ENCODE data around the gene HS1BP3. TPM values are rescaled to one million over a fixed set of nuclear protein-coding genes. Genes with fewer than 3 reads are reported as not detected.

Gene HS1BP3
- total and polyA plus RNA-seq, 2 of the 13 experiments (the other 11 are each of a cell fraction or from before 2014, with no cell fraction given), result 15.2 to 22.0 TPM

DNA sequence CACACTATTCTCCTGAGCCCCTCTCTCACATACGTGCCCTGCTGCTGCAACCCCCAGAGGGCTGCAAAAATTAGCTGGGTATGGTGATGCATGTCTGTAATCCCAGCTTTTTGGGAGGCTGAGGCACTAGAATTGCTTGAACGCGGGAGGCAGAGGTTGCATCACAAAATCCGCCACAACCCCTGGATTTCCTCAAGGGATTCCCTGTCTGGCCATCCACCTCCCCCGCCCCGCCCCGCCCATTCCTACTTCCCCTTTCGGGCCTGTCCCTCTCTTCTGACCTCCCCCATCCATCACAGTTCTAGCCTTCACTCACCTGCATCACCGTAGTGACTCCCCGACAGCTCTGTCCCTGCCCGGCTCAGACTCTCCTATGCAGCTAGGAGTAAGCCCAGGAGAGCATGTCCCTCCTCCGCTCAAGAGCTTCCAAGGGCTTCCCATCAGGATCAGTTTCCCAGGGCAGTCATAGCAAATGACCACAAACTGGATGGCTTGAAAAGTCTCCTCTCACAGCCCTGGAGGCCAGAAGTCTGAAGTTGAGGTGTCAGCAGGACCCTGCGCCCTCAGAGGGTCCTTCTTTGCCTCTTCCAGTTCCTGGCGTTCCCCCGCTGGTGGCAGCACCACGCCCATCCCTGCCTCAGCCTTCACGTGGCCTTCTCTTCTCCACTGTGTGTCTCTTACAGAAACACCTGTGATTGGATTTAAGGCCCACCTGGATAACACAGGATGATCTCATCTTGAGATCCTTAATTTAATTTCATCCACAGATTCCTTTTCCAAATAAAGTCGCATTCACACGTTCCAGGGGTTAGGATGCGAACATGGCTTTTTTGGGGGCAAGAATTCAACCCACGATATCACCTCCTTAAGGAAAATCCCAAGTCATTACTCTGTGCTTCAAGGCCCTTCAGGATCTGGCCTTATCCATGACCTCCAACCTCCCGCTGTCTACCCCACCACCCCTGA lies 58.5 kb downstream of the HS1BP3 start:
- no peak for FAIRE-seq
- Histone ChIP-seq H3K36me3 (replicated peaks in 1 of 2; ENCODE audit: control insufficient read depth in 1 of 2, insufficient read depth in 2 of 2, low read length in 2 of 2) (peaks cover 0 to 2% of the 10 kb centered on the region in 2 experiments; a peak in 3 of 5 replicates), H3K27ac (ENCODE audit: extremely low read length, insufficient read depth, low read length) (peak overlapping the region; percentile 93), H3K4me3 (replicated peaks in 1 of 3; ENCODE audit: insufficient read depth in 1 of 3, low read depth in 2 of 3, low read length in 3 of 3) (peak overlapping the region; percentile 31 to 72 (median 50)), H3K9ac (ENCODE audit: insufficient read depth, low read depth, low read length) (peak overlapping the region; percentile 91), H2AFZ (ENCODE audit: low read length) (no peak overlapping the region), H3K9me3 (ENCODE audit: low read length) (no peaks in the 10 kb centered on the region), H3K4me1 (ENCODE audit: insufficient read depth, low read length) (peaks cover 98% of the 10 kb centered on the region), H3K79me2 (ENCODE audit: insufficient read depth, low read length) (peaks cover 69% of the 10 kb centered on the region), H3K27me3 (ENCODE audit: control insufficient read depth in 1 of 2, insufficient read depth in 2 of 2, low read length in 2 of 2) (no peaks in the 10 kb centered on the region; a peak in 1 of 5 replicates), H4K20me1 (ENCODE audit: insufficient read depth, low read length) (no peaks in the 10 kb centered on the region), H3K4me2 (ENCODE audit: low read depth, low read length) (peak overlapping the region; percentile 93)
- BruUV-seq (replicated peaks), result TSS peak; percentile 70
- CTCF ChIA-PET (ENCODE audit: low intra/inter-chr PET ratio, low total read pairs), result interaction anchor here (1.2 to 2.0 kb wide), 4 partner anchors 12 to 149 kb away, joined by 4 to 6 read pairs (median 6); no protein-coding TSS in a partner anchor
- WGBS (ENCODE audit: low lambda C conversion rate), result 61% methylated on average over 22 of the region's 22 CpGs
- peak; percentile 11 for ATAC-seq
- POLR2A ChIA-PET, result interaction anchor here (0.6 to 36.8 kb wide), 30 partner anchors 6 to 196 kb away, joined by 3 to 1537 read pairs (median 6); partner anchors contain the start of gene RHOB
- in situ Hi-C loops (cut with HindIII; ENCODE audit: extremely low pct_ligation_motif_present, low pct_unique_long_range_greater_than_20kb) (loop anchor here (5.0 kb wide), 1 partner anchor 145 kb away; the partner anchor contains the start of gene RHOB), intact Hi-C loops (cut with micrococcal nuclease; ENCODE audit: unreplicated experiment) (loop anchor here (1.0 to 10.0 kb wide), 9 partner anchors 7 to 412 kb away; no protein-coding TSS in a partner anchor)
- DNase-seq (ENCODE audit: low spot score), result peak; percentile 67
- TF ChIP-seq MED1 (CRISPR knock-in tag; IDR thresholded peaks at IDR 0.05), result peak; percentile 63
- no peak for TF ChIP-seq NR2F2 (IDR thresholded peaks at IDR 0.05; ENCODE audit: borderline replicate concordance, low read depth)
- no peak for TF ChIP-seq MXD4 (CRISPR knock-in tag; IDR thresholded peaks at IDR 0.05)
- TF ChIP-seq, protein P1, sequence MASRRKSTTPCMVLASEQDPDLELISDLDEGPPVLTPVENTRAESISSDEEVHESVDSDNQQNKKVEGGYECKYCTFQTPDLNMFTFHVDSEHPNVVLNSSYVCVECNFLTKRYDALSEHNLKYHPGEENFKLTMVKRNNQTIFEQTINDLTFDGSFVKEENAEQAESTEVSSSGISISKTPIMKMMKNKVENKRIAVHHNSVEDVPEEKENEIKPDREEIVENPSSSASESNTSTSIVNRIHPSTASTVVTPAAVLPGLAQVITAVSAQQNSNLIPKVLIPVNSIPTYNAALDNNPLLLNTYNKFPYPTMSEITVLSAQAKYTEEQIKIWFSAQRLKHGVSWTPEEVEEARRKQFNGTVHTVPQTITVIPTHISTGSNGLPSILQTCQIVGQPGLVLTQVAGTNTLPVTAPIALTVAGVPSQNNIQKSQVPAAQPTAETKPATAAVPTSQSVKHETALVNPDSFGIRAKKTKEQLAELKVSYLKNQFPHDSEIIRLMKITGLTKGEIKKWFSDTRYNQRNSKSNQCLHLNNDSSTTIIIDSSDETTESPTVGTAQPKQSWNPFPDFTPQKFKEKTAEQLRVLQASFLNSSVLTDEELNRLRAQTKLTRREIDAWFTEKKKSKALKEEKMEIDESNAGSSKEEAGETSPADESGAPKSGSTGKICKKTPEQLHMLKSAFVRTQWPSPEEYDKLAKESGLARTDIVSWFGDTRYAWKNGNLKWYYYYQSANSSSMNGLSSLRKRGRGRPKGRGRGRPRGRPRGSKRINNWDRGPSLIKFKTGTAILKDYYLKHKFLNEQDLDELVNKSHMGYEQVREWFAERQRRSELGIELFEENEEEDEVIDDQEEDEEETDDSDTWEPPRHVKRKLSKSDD (CRISPR knock-in tag; IDR thresholded peaks at IDR 0.05; ENCODE audit: low read depth), result 0 out of 2 replicates have a peak, but pooled peaks have one; percentile 16
- TF ChIP-seq SIX1 (CRISPR knock-in tag; IDR thresholded peaks at IDR 0.05; ENCODE audit: borderline replicate concordance), result no peak
- TF ChIP-seq, protein P2, sequence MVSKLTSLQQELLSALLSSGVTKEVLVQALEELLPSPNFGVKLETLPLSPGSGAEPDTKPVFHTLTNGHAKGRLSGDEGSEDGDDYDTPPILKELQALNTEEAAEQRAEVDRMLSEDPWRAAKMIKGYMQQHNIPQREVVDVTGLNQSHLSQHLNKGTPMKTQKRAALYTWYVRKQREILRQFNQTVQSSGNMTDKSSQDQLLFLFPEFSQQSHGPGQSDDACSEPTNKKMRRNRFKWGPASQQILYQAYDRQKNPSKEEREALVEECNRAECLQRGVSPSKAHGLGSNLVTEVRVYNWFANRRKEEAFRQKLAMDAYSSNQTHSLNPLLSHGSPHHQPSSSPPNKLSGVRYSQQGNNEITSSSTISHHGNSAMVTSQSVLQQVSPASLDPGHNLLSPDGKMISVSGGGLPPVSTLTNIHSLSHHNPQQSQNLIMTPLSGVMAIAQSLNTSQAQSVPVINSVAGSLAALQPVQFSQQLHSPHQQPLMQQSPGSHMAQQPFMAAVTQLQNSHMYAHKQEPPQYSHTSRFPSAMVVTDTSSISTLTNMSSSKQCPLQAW (CRISPR knock-in tag; IDR thresholded peaks at IDR 0.05), result 0 out of 2 replicates have a peak, but pooled peaks have one; percentile 44
- TF ChIP-seq, protein P3, sequence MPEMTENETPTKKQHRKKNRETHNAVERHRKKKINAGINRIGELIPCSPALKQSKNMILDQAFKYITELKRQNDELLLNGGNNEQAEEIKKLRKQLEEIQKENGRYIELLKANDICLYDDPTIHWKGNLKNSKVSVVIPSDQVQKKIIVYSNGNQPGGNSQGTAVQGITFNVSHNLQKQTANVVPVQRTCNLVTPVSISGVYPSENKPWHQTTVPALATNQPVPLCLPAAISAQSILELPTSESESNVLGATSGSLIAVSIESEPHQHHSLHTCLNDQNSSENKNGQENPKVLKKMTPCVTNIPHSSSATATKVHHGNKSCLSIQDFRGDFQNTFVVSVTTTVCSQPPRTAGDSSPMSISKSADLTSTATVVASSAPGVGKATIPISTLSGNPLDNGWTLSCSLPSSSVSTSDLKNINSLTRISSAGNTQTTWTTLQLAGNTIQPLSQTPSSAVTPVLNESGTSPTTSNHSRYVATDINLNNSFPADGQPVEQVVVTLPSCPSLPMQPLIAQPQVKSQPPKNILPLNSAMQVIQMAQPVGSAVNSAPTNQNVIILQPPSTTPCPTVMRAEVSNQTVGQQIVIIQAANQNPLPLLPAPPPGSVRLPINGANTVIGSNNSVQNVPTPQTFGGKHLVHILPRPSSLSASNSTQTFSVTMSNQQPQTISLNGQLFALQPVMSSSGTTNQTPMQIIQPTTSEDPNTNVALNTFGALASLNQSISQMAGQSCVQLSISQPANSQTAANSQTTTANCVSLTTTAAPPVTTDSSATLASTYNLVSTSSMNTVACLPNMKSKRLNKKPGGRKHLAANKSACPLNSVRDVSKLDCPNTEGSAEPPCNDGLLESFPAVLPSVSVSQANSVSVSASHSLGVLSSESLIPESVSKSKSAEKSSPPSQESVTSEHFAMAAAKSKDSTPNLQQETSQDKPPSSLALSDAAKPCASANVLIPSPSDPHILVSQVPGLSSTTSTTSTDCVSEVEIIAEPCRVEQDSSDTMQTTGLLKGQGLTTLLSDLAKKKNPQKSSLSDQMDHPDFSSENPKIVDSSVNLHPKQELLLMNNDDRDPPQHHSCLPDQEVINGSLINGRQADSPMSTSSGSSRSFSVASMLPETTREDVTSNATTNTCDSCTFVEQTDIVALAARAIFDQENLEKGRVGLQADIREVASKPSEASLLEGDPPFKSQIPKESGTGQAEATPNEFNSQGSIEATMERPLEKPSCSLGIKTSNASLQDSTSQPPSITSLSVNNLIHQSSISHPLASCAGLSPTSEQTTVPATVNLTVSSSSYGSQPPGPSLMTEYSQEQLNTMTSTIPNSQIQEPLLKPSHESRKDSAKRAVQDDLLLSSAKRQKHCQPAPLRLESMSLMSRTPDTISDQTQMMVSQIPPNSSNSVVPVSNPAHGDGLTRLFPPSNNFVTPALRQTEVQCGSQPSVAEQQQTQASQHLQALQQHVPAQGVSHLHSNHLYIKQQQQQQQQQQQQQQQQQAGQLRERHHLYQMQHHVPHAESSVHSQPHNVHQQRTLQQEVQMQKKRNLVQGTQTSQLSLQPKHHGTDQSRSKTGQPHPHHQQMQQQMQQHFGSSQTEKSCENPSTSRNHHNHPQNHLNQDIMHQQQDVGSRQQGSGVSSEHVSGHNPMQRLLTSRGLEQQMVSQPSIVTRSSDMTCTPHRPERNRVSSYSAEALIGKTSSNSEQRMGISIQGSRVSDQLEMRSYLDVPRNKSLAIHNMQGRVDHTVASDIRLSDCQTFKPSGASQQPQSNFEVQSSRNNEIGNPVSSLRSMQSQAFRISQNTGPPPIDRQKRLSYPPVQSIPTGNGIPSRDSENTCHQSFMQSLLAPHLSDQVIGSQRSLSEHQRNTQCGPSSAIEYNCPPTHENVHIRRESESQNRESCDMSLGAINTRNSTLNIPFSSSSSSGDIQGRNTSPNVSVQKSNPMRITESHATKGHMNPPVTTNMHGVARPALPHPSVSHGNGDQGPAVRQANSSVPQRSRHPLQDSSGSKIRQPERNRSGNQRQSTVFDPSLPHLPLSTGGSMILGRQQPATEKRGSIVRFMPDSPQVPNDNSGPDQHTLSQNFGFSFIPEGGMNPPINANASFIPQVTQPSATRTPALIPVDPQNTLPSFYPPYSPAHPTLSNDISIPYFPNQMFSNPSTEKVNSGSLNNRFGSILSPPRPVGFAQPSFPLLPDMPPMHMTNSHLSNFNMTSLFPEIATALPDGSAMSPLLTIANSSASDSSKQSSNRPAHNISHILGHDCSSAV (CRISPR knock-in tag; IDR thresholded peaks at IDR 0.05; ENCODE audit: borderline replicate concordance), result no peak

Data from HepG2 (cell line).